Osteocyte (in vitro differentiated cells): ENCODE measurements around the gene NHSL1. TPM values are rescaled to one million over a fixed set of nuclear protein-coding genes. Genes with fewer than 3 reads are reported as not detected.
A peak's percentile ranks its signal among the peaks of the same experiment; 100 is the strongest.

Experiments
- DNase-seq: peaks from one replicate; pipeline ENCODE4 v3.0.0; 2021; ENCODE audit warnings: mixed read lengths; ENCODE audit not compliant: unreplicated experiment; ENCODE audit errors: extremely low spot score
- H3K27ac Mint-ChIP-seq: one replicate; pipeline ENCODE4 v1.8.0; 2021; ENCODE audit warnings: mild to moderate bottlenecking, mixed read lengths; ENCODE audit not compliant: unreplicated experiment
- H3K27me3 Mint-ChIP-seq: one replicate; pipeline ENCODE4 v1.8.0; 2021; ENCODE audit warnings: mixed read lengths; ENCODE audit not compliant: unreplicated experiment
- H3K36me3 Mint-ChIP-seq: one replicate; pipeline ENCODE4 v1.8.0; 2021; ENCODE audit warnings: mixed read lengths; ENCODE audit not compliant: unreplicated experiment
- H3K4me1 Mint-ChIP-seq: one replicate; pipeline ENCODE4 v1.8.0; 2021; ENCODE audit warnings: mixed read lengths; ENCODE audit not compliant: unreplicated experiment
- H3K4me3 Mint-ChIP-seq: one replicate; pipeline ENCODE4 v1.8.0; 2021; ENCODE audit warnings: mild to moderate bottlenecking, moderate library complexity, mixed read lengths; ENCODE audit not compliant: unreplicated experiment
- H3K9me3 Mint-ChIP-seq: one replicate; pipeline ENCODE4 v1.8.0; 2021; ENCODE audit warnings: mixed read lengths; ENCODE audit not compliant: unreplicated experiment
- CTCF ChIP-seq: fragments of 200-600 bp; sonication (generic); IDR thresholded peaks from 2 replicates; pipeline ENCODE4 v1.5.0; 2021; ENCODE audit warnings: antibody characterized with exemption, mild to moderate bottlenecking, moderate library complexity
- total RNA-seq: library from RNA; stranded (reverse); gene quantifications from 2 replicates; pipeline ENCODE4 v1.2.1, GENCODE V29; 2021

The NHSL1 gene
- total RNA-seq, 1 donor from 2014 or later: 21.2 TPM

- Mint-ChIP-seq H3K9me3 (no peaks in the 10 kb centered on the region), H3K4me1 (peaks cover 9% of the 10 kb centered on the region), H3K27ac (no peak overlapping the region), H3K36me3 (peaks cover 63% of the 10 kb centered on the region), H3K4me3 (no peak overlapping the region), H3K27me3 (no peaks in the 10 kb centered on the region)
- DNase-seq: no peak
- TF ChIP-seq CTCF: no peak
Measured at GRCh38 chr6:138410972-138411880, 88.1 kb downstream of the NHSL1 start.

- Mint-ChIP-seq H3K27me3 (no peaks in the 10 kb centered on the region), H3K4me3 (no peak overlapping the region), H3K9me3 (no peaks in the 10 kb centered on the region), H3K4me1 (peaks cover 15% of the 10 kb centered on the region), H3K27ac (no peak overlapping the region), H3K36me3 (peaks cover 69% of the 10 kb centered on the region)
- TF ChIP-seq CTCF: no peak
- no peak for DNase-seq
Measured at GRCh38 chr6:138410048-138410735, 89.1 kb downstream of the NHSL1 start.

- Mint-ChIP-seq H3K27me3 (no peaks in the 10 kb centered on the region), H3K4me3 (no peak overlapping the region), H3K36me3 (peaks cover 45% of the 10 kb centered on the region), H3K27ac (no peak overlapping the region), H3K9me3 (no peaks in the 10 kb centered on the region), H3K4me1 (peaks cover 23% of the 10 kb centered on the region)
- no peak for TF ChIP-seq CTCF
- DNase-seq: peak; percentile 11
Measured at GRCh38 chr6:138406443-138406842, 92.9 kb downstream of the NHSL1 start.

GRCh38 chr6:138405816-138406413, 93.4 kb downstream of the NHSL1 start:
- Mint-ChIP-seq H3K36me3 (peaks cover 41% of the 10 kb centered on the region), H3K27me3 (no peaks in the 10 kb centered on the region), H3K4me3 (no peak overlapping the region), H3K4me1 (peaks cover 18% of the 10 kb centered on the region), H3K9me3 (no peaks in the 10 kb centered on the region), H3K27ac (no peak overlapping the region)
- TF ChIP-seq CTCF: no peak
- peak; percentile 1 for DNase-seq
